HFFc6 (cell line): ENCODE results near the gene FIGNL2. TPM values are rescaled to one million over a fixed set of nuclear protein-coding genes. Genes with fewer than 3 reads are reported as not detected.

Source experiments
- DNase-seq: peaks from one replicate; pipeline ENCODE4 v3.0.0-alpha.2; 2018
- H3K27ac Mint-ChIP-seq: 2 replicates; pipeline ENCODE4 v1.8.0; 2020; ENCODE audit warnings: mild to moderate bottlenecking, mixed read lengths
- H3K27me3 Mint-ChIP-seq: 2 replicates; pipeline ENCODE4 v1.8.0; 2021; ENCODE audit warnings: mild to moderate bottlenecking, moderate library complexity, mixed read lengths; ENCODE audit not compliant: insufficient read depth
- H3K36me3 Mint-ChIP-seq: 2 replicates; pipeline ENCODE4 v1.8.0; 2021; ENCODE audit warnings: low read depth, mixed read lengths
- H3K4me1 Mint-ChIP-seq: 2 replicates; pipeline ENCODE4 v1.8.0; 2020; ENCODE audit warnings: low read depth, mixed read lengths
- H3K4me3 Mint-ChIP-seq: 2 replicates; pipeline ENCODE4 v1.8.0; 2020; ENCODE audit warnings: mild to moderate bottlenecking, moderate library complexity, mixed read lengths
- H3K9me3 Mint-ChIP-seq: 2 replicates; pipeline ENCODE4 v1.8.0; 2020; ENCODE audit warnings: mild to moderate bottlenecking, mixed read lengths
- total RNA-seq, 6 experiments: library from RNA; stranded (reverse); fragmentation: NEBNext Ultra II Directional; extraction: Animal tissue kit (Norgen Biotek cat#: 25700); gene quantifications; 2 replicates in 1 of 6; 3 replicates in 5 of 6; pipeline ENCODE4 v1.2.3, GENCODE V29; 2021
- TF ChIP-seq, protein P1 (sequence below): fragments of 200-600 bp; sonication (generic); IDR thresholded peaks from 2 replicates; pipeline ENCODE4 v1.5.0; 2021; ENCODE audit warnings: antibody characterized with exemption, mild to moderate bottlenecking

FIGNL2 gene
- total RNA-seq, 6 experiments from 2014 or later, result not detected

- H3K4me1 Mint-ChIP-seq, result peaks cover 26% of the 10 kb centered on the region
- DNase-seq, result no peak
- TF ChIP-seq, protein P1, sequence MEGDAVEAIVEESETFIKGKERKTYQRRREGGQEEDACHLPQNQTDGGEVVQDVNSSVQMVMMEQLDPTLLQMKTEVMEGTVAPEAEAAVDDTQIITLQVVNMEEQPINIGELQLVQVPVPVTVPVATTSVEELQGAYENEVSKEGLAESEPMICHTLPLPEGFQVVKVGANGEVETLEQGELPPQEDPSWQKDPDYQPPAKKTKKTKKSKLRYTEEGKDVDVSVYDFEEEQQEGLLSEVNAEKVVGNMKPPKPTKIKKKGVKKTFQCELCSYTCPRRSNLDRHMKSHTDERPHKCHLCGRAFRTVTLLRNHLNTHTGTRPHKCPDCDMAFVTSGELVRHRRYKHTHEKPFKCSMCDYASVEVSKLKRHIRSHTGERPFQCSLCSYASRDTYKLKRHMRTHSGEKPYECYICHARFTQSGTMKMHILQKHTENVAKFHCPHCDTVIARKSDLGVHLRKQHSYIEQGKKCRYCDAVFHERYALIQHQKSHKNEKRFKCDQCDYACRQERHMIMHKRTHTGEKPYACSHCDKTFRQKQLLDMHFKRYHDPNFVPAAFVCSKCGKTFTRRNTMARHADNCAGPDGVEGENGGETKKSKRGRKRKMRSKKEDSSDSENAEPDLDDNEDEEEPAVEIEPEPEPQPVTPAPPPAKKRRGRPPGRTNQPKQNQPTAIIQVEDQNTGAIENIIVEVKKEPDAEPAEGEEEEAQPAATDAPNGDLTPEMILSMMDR, result no peak
- peaks cover 9% of the 10 kb centered on the region for H3K27me3 Mint-ChIP-seq
- no peaks in the 10 kb centered on the region for H3K9me3 Mint-ChIP-seq
- no peak overlapping the region for H3K4me3 Mint-ChIP-seq
- 0 out of 2 replicates have a peak, but pooled peaks cover 3% of the 10 kb centered on the region for H3K36me3 Mint-ChIP-seq
- no peak overlapping the region for H3K27ac Mint-ChIP-seq
These were observed 34.6 kb downstream of the FIGNL2 start for GRCh38 chr12:51813931-51814310.

- H3K4me1 Mint-ChIP-seq, result peaks cover 16% of the 10 kb centered on the region
- no peak for DNase-seq
- no peak overlapping the region for H3K27ac Mint-ChIP-seq
- H3K9me3 Mint-ChIP-seq, result no peaks in the 10 kb centered on the region
- H3K36me3 Mint-ChIP-seq, result peaks cover 9% of the 10 kb centered on the region; the same call in 1 of the 2 replicates
- peaks cover 9% of the 10 kb centered on the region for H3K27me3 Mint-ChIP-seq
- TF ChIP-seq, protein P1, result no peak; the same call in 1 of the 2 replicates
- H3K4me3 Mint-ChIP-seq, result no peak overlapping the region
These were observed 35.6 kb downstream of the FIGNL2 start for GRCh38 chr12:51812871-51813270.

GRCh38 chr12:51811203-51812202 is 37.0 kb downstream of the FIGNL2 start:
- DNase-seq, result no peak
- no peak overlapping the region for H3K27ac Mint-ChIP-seq
- TF ChIP-seq, protein P1, result no peak
- peaks cover 7% of the 10 kb centered on the region for H3K27me3 Mint-ChIP-seq
- H3K4me3 Mint-ChIP-seq, result no peak overlapping the region
- peaks cover 9% of the 10 kb centered on the region for H3K4me1 Mint-ChIP-seq
- H3K36me3 Mint-ChIP-seq, result peaks cover 19% of the 10 kb centered on the region
- H3K9me3 Mint-ChIP-seq, result no peaks in the 10 kb centered on the region

GRCh38 chr12:51809193-51809592 is 39.3 kb downstream of the FIGNL2 start:
- H3K27me3 Mint-ChIP-seq, result peaks cover 5% of the 10 kb centered on the region
- no peaks in the 10 kb centered on the region for H3K4me1 Mint-ChIP-seq
- DNase-seq, result no peak
- TF ChIP-seq, protein P1, result no peak
- no peaks in the 10 kb centered on the region for H3K9me3 Mint-ChIP-seq
- no peak overlapping the region for H3K27ac Mint-ChIP-seq
- H3K4me3 Mint-ChIP-seq, result no peak overlapping the region
- peaks cover 23% of the 10 kb centered on the region for H3K36me3 Mint-ChIP-seq

DNA sequence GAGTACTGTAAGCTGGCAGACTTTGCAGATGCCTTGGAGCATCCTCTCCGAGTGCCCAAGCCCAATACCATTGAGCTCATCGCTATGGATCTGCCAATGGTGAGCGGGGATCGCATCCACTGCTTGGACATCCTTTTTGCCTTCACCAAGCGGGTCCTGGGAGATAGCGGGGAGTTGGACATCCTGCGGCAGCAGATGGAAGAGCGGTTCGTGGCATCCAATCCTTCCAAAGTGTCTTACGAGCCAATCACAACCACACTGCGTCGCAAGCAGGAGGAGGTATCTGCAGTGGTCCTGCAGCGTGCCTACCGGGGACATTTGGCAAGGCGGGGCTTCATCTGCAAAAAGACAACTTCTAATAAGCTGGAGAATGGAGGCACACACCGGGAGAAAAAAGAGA is 41.6 kb downstream of the FIGNL2 start:
- no peak overlapping the region for H3K27ac Mint-ChIP-seq
- peaks cover 3% of the 10 kb centered on the region for H3K27me3 Mint-ChIP-seq
- H3K9me3 Mint-ChIP-seq, result no peaks in the 10 kb centered on the region
- H3K4me1 Mint-ChIP-seq, result peaks cover 2% of the 10 kb centered on the region
- peaks cover 34% of the 10 kb centered on the region for H3K36me3 Mint-ChIP-seq
- TF ChIP-seq, protein P1, result no peak
- H3K4me3 Mint-ChIP-seq, result no peak overlapping the region
- no peak for DNase-seq
